GM21526 (cell line): ENCODE data around the gene UNC5CL.
A peak's percentile ranks its signal among the peaks of the same experiment; 100 is the strongest.
"Not testable (repeated sequence)": the region's sequence is repeated elsewhere in the genome, so short reads cannot be mapped to it uniquely, and the experiment has no call there.

Experiments used
- ATAC-seq: cut with Tn5 transposase; IDR thresholded peaks from one replicate; pipeline ENCODE4 v1.9.1; 2021; ENCODE audit warnings: moderate library complexity; ENCODE audit not compliant: unreplicated experiment, low FRiP score

Gene UNC5CL

DNA sequence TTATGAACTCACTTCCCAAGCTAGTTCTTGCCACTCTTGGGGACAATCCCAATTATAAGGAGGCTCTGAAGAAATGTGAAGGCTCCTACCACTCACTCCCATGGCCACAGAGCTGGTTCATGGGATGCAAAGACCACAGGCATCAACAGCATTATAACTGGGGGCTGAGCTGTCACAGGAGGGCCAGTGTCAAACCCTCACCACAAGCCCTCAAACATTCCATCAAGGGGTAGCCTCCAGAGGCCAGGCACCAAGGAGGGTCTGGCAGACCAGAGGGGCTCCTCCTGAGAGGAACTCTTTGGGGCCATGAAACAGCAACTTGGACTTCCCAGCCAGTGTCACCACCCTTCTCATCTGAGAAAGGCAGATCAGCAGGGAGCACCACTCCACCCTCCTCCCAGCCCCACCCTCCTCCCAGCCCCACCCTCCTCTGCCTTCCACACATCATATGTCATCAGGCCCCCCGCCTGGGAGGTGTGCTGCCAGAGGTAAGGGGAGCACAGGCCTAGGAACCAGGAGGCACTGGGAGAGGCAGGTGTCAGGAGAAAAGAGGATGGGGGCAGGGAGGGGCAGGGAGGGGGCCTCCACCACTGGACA, 2.0 kb upstream of the UNC5CL start:
- ATAC-seq: no peak

DNA sequence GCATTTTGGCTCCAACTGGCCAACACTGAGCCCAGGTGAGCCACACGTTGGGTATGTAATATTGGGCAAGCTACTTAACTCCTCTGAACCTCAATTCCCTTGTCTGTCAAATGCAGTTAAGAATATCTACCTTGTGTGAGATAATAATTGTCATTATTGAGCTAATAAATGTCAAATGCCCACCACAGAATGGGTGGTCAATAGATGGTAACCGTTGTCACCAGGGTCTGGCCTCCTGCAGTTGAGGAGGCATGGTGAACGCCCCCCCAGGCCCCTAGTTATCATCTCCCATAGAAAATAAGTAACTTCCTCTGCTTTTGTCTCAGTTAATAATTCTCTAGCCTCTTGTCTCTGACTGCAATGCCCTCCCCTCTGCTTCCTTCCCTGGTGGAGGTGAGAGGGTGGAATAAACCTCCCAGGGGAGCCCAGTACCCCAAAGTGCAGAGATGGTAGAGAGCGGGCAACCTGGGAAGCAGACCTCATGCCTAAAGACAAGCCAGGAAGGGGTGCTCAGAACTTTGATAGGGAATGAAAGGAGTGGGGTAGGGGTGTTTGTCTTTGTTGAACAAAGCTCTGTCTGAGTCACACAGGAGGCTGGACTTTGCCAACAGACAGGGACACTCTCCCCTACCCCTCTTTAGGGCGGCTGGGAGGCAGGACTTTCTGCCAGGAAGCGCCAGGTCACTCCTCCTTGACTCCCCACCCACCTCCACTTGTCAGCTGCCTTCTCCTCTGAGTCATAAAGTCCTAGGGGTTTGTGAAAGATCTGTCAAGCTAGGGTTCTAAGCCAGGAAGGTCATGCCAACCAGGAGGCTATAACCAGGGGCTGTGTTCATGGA, 1.3 kb upstream of the UNC5CL start:
- ATAC-seq: no peak

DNA sequence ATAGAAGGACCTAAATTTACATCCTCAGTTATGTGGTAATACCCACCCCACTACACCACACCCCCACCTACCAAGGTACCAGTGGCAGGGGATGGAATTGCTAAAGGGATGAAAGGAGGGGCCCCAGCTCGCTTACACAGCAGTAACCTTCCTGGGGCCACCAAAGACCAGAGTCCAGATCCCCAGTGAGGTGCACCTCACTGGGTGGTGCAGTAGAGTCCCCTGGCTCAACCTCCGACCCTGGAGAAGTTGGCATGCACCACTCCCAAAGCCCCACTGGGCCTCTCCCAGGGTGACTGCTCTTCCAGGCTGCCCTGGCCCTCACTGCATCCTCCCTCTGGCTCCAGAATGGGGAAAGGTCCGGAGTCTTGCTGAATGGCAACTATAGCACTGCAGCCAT, 816 bp downstream of the UNC5CL start:
- no peak for ATAC-seq

DNA sequence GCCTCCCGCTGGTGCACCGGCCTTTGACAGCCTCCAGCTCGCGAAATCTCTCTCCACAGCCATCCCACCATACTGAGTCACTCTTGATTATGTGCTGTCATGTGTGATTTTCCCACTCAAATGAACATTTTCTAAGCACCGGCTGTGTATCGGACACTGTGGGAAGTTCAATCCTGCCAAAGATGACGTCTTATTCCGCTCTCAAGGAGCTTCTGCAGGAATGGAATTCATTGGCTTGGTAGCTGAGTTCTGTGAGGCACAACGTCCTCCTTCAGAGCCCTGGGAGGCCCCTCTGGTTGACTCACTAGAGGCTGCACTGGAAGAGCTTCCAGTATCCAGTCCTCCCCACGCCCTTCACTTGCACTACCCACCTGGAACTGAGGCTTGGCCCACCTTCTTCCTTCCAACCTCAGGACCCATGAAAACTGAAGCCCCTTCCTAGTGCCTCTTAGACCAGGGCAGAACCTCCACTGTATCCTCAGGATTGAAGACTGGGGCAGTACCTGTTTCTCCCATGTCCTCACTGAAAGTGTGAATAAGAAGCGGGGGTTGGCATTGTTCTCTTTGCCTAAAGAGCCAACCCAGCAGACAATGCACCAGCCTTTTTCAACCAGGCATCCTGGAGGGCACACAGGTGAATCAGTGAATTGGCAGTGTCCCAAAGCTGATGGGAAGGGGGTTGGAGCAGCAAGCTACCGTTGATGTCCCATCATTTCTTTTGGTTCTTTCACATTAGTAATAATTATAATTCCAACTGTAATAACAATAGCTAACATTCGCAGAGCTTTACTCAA, 1.7 kb downstream of the UNC5CL start:
- ATAC-seq: no peak

DNA sequence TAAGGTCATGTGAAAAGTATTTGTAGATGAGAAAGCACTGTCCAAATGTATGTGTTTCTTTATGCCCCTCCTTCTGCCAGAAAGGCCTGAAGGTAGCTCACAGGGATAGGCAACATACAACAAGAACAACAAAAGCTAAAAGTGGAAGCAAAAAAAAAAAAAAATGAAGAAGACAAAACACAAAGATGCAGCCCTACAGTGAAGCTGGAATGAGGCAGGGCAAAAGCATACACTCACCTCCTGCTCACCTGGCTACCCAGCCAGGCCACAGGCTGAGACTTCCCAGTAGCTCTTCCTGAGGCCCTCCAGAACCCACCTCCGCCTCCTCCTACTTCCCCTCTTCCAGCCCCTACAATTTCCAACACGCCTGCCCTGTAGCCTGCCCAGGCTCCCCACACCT, 2.4 kb downstream of the UNC5CL start:
- ATAC-seq: no peak

DNA sequence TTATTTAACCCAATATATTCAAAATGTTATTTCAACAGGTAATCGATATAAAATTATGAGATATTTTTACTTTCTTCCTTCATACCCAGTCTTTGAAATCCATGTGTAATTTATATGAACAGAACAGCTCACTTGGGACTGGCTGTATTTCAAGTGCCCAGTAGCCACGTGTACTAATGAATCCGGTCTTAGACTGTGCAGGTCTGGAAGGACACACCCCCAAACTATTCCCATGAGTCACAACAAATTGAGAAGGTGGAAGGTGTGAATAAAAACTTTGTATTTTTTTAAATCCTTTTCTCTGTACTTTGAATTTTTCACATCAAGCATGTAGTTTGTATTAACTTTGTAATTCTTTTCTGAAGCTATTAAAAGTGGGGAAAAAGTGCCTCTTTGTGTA, 2.8 kb downstream of the UNC5CL start:
- no peak for ATAC-seq

DNA sequence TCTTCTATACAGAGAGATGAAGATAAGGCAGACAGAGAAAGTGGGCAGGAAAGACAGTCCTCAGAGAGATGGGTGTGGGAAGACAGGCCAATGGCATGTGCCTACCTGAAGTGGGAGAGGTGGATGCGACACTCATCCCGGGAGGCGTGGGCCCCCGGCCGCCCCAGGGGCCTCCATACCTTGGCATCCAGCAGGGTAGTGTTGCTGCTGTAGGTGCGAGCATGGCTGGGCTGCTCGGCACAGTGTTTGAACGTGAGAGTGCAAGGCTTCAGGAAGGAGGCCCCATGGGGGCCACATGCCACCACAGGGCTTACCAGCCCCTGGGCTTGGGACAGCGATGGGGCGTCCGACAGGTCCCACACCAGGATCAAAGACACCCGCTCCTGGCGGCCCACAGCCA, 5.2 kb downstream of the UNC5CL start:
- ATAC-seq: no peak

DNA sequence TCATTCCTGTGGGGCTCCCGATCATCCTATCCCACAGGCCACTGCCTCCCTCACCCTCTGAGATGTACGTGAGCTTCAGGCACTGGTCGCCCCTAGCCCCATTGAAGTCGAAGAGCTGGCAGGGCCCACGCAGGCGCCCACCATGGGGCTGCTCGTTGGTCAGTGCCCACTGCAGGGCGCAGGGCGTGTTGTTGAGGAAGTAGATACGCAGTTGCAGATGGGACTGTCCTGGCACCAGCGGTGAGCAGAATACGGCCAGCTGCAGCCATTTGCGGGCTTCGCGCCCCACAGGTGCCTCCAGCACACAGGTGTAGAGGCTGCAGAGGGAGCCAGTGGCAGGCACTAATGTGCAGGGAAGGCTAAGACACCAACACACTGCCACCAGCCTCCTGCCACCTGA, 6.2 kb downstream of the UNC5CL start:
- ATAC-seq: no peak

DNA sequence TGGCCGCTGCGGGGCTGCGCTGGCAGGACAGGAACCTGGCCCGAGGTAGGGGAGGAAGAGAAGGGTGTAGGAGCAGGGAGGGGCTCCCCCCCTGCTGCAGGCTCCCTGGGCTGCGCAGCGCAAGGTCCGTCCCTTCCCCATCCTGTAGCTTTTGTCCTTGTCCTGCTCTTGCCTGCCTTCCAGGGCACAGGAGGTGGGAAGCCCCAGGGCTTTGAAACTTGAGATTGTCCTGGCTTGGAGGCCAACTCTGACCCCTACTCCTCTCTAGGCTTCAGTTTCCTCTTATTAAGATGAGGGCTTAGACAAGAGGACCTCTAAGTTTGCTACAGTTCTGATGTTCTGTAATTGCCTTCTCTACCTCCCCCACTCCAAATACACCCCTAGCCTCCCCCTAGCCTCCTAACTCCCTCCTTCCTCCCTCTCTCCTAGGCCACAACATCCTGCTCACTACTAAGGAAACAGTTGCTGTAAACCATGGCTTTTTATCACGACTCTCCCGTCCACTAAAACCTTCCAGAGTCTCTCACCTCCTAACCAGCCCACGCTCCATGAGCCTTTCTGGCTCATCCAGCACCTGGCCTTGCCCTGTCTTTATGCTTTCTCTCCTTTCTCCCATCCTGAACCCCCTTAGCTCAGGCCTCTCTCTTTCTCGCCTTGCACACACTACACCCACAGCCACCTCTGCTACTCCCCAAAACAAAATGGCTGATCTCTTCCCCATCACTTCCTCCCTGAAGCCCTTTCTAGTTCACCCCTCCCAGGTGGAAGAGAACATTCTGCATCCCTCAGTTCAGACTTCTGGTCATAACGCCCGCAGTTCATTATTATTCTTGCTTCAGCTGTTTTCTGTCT, 10.2 kb downstream of the UNC5CL start:
- ATAC-seq: peak; percentile 23

DNA sequence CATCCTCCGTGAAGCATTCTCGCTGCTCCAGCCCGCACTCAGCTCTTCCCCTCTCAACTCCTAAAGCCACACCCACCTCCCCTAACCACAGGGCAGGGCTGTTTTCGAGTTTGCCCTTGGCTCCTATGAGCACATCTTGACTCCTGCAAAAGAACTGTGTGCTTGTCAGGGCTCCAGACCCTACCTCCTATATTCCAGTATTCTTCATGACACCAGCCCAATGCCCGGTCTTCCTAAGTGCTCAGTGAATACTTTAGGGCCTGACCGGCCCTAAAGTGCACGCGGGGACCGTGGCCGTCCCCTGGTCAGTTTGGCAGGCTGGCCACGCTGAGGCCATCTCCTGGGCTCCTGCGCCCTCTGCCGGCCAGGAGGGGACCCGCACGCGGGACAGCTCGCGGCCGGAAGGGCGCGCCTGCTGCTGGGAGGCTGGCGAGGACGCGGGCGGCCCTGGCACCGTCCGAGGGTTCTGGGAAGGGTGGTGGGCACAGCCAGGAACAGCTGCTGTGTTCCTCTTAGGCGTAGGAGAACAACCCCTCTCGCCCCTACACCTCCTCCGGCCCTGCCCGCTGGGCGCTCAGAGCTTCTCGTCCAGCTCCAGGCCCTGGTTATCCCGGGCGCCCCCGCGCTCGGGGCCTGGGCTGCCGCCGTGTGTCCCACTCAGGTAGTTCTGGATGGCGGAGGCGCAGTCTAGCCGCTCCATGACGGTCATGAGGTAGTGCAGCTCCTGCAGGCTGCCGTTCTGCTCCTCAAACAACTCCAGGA, 11.0 kb downstream of the UNC5CL start:
- peak; percentile 89 for ATAC-seq

DNA sequence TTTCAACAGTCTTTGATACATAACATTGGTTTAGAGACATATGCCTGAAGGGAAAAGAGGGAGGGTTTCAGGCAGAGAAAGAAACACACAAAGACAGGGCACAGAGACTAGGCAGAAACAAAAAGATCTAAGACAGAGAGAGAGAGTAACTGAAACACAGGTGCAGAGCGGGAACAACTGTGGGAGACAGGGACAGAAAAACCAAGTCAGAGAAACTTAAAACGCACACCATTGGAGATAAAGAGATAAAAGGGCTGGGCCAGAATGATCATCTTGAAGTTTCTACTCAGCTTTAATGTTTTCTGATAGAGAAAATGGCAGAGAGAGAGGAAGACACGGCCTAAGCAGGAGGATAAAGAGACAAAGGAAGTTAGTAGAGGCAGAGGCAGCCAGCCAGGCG, 11.8 kb downstream of the UNC5CL start:
- ATAC-seq: no peak

DNA sequence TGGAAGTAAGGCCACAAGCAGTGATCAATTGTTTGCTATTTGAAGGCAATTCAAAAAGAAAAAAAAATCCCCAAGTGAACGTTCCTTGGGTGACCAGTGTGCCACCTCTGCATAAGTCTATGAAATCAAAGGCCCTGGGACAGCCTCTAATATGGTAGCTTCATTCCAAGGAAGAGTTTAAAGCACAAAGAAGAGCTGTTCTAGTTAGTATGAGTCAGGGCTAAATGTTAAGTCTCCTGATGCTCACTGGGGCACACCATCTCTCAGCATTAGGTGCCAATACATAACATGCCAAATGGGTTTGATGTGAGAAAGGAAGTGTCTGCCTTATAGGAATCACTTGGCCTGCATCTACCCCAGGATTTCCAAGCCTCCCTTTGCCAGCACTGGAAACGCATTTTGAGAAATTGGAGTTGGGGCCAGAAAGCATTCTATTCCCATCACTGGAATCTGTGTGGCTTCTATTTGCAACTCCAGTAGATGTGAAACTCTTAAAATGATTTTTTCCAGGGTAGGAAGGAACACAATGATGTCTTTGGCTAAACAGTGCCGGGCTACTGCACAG, 13.0 kb downstream of the UNC5CL start:
- ATAC-seq: no peak

DNA sequence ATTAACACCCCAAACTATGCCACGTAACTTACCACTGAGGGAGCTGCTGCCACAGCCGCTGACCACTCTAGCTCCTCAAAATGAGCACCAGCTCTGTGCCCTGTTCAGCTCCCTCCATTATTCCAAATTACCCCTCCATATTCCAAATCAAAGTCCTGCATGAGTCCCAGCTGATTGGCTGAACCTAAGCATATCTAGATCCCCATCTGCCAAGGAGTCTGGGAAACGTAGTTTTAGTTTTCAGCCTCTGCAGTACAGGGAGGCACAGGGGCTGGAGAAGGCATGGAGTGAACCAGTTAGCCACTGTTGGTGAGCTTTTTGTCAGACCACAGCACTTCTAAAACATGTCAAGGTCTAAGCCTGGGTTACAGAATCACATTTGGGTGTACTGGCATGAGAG, 15.9 kb downstream of the UNC5CL start:
- no peak for ATAC-seq

DNA sequence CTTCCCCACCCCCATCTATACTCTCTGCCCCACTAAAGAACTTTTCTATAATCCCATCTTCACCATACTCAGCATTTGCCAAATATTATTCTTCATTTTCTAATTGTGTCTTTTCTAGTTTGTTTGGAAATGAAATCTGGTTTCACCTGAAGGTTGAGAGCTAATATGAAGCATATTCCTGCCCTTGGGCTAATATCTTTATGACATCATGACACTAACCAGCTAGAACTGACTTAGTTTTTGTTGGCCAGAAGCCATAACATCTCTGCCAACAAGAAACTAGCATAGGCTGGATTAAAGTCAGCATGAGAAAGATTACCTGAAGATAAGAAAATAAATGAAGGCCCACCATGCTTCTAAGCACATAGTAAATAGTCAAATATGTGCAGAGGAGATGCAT, 16.7 kb downstream of the UNC5CL start:
- ATAC-seq: no peak

DNA sequence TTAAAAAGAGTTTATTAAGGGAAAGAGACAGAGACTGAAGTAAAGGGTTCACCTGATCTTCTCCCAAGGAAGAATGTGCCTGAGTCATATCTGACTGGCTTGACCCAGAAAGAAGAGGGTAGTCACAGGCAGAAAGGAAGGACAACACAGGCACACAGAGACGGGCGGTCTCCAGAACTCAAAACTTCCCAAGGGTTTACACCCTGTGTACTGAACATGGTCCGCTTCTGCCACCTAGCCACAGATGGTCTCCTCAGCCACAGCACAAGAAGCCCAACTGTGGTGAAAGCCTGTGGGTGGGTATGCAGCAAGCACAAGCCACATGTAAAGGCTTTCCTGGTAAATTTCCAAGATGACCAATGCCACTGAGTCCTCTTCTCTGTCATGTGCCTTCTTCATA, 17.2 kb downstream of the UNC5CL start:
- ATAC-seq: no peak

DNA sequence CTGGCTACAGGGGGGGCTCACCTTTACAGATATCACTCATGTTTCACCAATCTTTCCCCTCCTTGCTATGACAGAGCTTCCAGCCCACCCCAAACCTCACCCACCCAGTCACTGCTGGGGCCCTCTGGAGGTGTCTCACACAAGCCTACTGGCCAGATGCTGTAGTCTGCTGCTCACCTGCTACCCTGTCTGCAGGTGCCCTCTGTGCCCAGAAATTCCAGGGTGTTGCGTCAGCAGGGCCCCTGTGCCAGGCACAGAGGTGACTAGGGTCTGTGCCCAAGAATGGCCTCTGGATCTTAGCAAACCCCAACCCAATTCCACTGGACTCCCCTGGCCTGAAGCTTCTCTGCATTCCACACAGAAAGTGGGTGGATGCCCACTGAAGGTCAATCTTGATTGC, 21.4 kb downstream of the UNC5CL start:
- ATAC-seq: no peak

DNA sequence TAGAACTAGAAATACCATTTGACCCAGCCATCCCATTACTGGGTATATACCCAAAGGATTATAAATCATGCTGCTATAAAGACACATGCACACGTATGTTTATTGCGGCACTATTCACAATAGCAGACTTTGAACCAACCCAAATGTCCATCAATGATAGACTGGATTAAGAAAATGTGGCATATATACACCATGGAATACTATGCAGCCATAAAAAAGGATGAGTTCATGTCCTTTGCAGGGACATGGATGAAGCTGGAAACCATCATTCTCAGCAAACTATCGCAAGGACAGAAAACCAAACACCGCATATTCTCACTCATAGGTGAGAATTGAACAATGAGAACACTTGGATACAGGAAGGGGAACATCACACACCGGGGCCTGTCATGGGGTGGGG, 23.2 kb downstream of the UNC5CL start:
- not testable (repeated sequence) for ATAC-seq

DNA sequence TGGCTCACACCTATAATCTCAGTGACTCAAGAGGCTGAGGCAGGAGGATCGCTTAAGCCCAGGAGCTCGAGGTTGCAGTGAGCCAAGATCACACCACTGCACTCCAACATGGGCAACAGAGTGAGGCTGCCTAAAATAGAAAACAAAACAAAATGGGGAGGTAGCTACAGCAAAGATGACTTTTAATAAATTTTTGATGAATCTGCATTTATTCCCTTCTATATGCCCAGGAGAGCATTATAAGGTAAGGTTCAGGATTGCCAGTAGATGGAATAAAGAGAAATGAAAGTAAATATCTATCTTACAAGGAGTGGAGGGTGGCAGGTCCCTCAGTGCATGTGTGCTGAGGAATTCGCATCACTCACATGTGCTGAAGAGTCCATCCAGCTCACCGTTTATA, 24.2 kb downstream of the UNC5CL start:
- no peak for ATAC-seq

DNA sequence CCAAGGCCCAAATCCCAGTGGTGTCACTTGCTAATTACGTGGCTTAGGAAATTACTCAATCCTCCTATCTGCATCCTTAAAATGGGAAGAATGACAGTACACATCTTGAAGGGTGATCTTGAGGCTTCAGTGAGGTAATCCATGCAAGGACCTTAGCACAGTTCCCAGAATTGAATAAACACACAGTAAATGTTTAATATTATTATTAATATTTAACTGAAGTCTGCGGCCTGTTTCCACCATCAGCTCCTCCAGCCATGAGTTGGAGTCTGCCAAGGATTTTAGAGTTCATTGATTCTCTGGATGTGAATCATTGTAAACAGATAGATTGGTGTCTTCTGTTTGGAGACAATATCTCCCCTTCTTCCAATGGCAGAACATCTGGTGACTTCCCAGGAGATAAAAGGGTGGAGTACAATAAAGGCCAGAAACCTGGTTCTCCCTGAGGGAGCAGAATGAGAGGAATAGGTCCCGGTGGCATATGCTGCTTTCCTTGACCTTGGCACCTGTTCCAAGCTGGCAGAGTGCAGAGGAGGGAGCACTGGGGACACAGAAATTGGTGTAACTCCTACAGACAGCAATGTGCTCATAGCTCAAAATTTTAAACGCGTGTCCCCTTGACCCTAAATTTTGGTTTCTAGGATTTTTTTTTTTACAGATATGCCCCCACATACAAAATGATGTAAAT, 25.4 kb downstream of the UNC5CL start:
- ATAC-seq: no peak
